OCI-LY7 (cell line): ENCODE results near the gene TEX101. TPM values are rescaled to one million over a fixed set of nuclear protein-coding genes. Genes with fewer than 3 reads are reported as not detected.
A peak's percentile ranks its signal among the peaks of the same experiment; 100 is the strongest.

Experiments used
- BruUV-seq: library from RNA; stranded (reverse); fragments of 400-500 nt; replicated peaks from 2 replicates; lab custom pipeline; 2021; lab: Mats Ljungman, UMichigan
- CTCF ChIA-PET: fragments of 300-600 bp; sonication (Branson Sonifier 250); formaldehyde crosslinking; loops from one replicate; lab custom pipeline; 2022; ENCODE audit warnings: antibody characterized with exemption; ENCODE audit not compliant: unreplicated experiment; lab: Charles Lee
- POLR2A ChIA-PET: fragments of 300-600 bp; sonication (Branson Sonifier 250); formaldehyde crosslinking; loops from one replicate; lab custom pipeline; 2022; ENCODE audit warnings: antibody characterized with exemption; lab: Charles Lee
- DNase-seq: peaks from one replicate; pipeline ENCODE4 v3.0.0-alpha.2; 2015; ENCODE audit warnings: low spot score
- H2AFZ ChIP-seq: fragments of 200-600 bp; sonication (generic), shearing (Covaris generic); 2 replicates; pipeline ENCODE4 v1.6.1; 2014; ENCODE audit warnings: mild to moderate bottlenecking, antibody characterized with exemption, low read length, moderate library complexity
- H3K27ac ChIP-seq: fragments of 200-600 bp; sonication (generic); 2 replicates; pipeline ENCODE4 v1.5.1; 2014; ENCODE audit warnings: mixed run types, low read depth, mild to moderate bottlenecking, moderate library complexity, low read length, inconsistent platforms; ENCODE audit not compliant: poor library complexity, severe bottlenecking
- H3K36me3 ChIP-seq: fragments of 200-600 bp; sonication (generic); 2 replicates; pipeline ENCODE4 v1.6.1; 2014; ENCODE audit warnings: mild to moderate bottlenecking, antibody characterized with exemption, low read length, moderate library complexity, mixed read lengths; ENCODE audit not compliant: insufficient read depth
- H3K4me1 ChIP-seq: fragments of 200-600 bp; sonication (generic); 2 replicates; pipeline ENCODE4 v1.5.1; 2014; ENCODE audit warnings: mild to moderate bottlenecking, low read length; ENCODE audit not compliant: insufficient read depth, poor library complexity, severe bottlenecking
- H3K4me2 ChIP-seq: fragments of 200-600 bp; sonication (generic); 2 replicates; pipeline ENCODE4 v1.6.1; 2014; ENCODE audit warnings: mild to moderate bottlenecking, low read length
- H3K4me3 ChIP-seq: fragments of 200-600 bp; sonication (generic); 2 replicates; pipeline ENCODE4 v1.5.1; 2014; ENCODE audit warnings: mild to moderate bottlenecking, low read depth, low read length; ENCODE audit not compliant: poor library complexity, severe bottlenecking
- H3K79me2 ChIP-seq: fragments of 200-600 bp; sonication (generic); 2 replicates; pipeline ENCODE4 v1.6.1; 2016; ENCODE audit warnings: low read depth, mild to moderate bottlenecking, low read length, moderate library complexity, mixed read lengths; ENCODE audit not compliant: insufficient read depth
- H3K9me2 ChIP-seq: fragments of 200-600 bp; sonication (generic); 2 replicates; pipeline ENCODE4 v1.6.1; 2016; ENCODE audit warnings: mild to moderate bottlenecking, low read length, mixed read lengths; ENCODE audit not compliant: insufficient read depth
- H3K9me3 ChIP-seq: fragments of 200-600 bp; sonication (generic); 2 replicates; pipeline ENCODE4 v1.6.1; 2014; ENCODE audit warnings: mild to moderate bottlenecking, mixed run types, low read length, mixed read lengths
- H4K20me1 ChIP-seq: fragments of 200-600 bp; sonication (generic); 2 replicates; pipeline ENCODE4 v1.6.1; 2014; ENCODE audit warnings: mild to moderate bottlenecking, antibody characterized with exemption, low read length, moderate library complexity, mixed read lengths; ENCODE audit not compliant: insufficient read depth
- CTCF ChIP-seq: fragments of 200-600 bp; sonication (generic); conservative IDR thresholded peaks from 2 replicates; pipeline ENCODE4 v1.5.1; 2014; ENCODE audit warnings: mild to moderate bottlenecking, antibody characterized with exemption, low read length, moderate library complexity, mixed read lengths
- EZH2phosphoT487 ChIP-seq: fragments of 200-600 bp; sonication (generic); IDR thresholded peaks from 2 replicates; pipeline ENCODE4 v1.6.1; 2018; ENCODE audit warnings: low read depth, borderline replicate concordance, mild to moderate bottlenecking, mixed run types, antibody characterized with exemption, low read length, moderate library complexity, mixed read lengths
- intact Hi-C: fragments of 100-400 bp; cut with micrococcal nuclease; formaldehyde crosslinking; loops from one replicate; pipeline ENCODE4 v1.10.0; 2022; ENCODE audit not compliant: unreplicated experiment
- total RNA-seq, 2 experiments: library from RNA; depleted of rRNA in 1 of 2; stranded (reverse); fragments of >200 nt in 1 of 2; shearing (Covaris generic) in 1 of 2; gene quantifications; 2 replicates each; pipeline ENCODE4 v1.2.3, GENCODE V29; 2014 to 2022

TEX101 gene
- total RNA-seq, 2 experiments from 2014 or later: not detected

DNA sequence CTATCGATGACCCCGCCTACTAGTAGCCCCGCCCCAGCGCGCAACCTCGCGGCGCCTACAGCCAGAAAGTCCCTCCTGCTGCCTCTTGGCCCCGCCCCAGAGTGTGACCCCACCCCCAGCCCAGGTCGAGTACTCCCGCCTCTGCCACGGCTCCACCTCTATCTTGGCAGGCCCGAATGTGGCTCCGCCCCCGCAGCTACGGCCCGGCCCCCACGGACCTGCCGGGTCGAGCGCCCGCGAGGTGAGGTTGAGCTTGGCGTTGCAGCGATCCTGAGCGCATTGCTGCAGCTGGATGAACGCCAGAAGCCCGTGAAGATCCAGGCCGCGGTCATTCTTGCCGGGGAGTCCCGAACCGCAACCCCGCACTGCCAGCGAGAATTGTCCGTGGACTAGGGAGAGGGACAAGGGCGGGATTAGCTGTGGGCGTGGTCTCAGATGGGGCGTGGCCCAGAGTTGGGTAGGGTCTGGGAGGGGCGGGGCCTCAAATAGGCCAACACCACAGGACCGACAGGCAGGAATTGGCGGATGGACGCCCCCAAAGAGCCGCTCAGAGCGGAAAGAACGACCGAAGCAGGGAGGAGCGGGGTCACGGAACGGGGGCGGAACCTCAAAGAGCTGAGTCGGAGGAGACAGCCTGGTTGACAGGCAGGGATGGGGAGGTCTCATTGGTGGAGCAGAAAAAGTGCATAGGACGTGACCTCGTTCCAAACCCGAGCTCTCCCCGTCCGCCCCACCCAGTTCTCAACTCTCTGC lies 48.9 kb downstream of the TEX101 start:
- ChIA-PET CTCF (interaction anchor here (0.8 kb wide), 1 partner anchor 38 kb away, joined by 10 read pairs; no protein-coding TSS in a partner anchor), POLR2A (interaction anchor here (0.5 to 1.7 kb wide), 5 partner anchors 17 to 205 kb away, joined by 3 to 6 read pairs (median 4); partner anchors contain the start of gene PHLDB3)
- Histone ChIP-seq H3K4me2 (peak overlapping the region; percentile 91), H3K36me3 (no peaks in the 10 kb centered on the region), H2AFZ (peak overlapping the region; percentile 95), H3K4me1 (peaks cover 9% of the 10 kb centered on the region), H3K4me3 (peak overlapping the region; percentile 70), H3K9me2 (no peaks in the 10 kb centered on the region), H3K27ac (peak overlapping the region; percentile 19), H3K79me2 (no peaks in the 10 kb centered on the region), H4K20me1 (no peaks in the 10 kb centered on the region), H3K9me3 (no peaks in the 10 kb centered on the region)
- TF ChIP-seq EZH2phosphoT487 (no peak), CTCF (no peak)
- no TSS peak for BruUV-seq
- intact Hi-C loops: loop anchor here (2.0 kb wide), 1 partner anchor 41 kb away; the partner anchor contains the start of gene PHLDB3
- peak; percentile 95 for DNase-seq

DNA sequence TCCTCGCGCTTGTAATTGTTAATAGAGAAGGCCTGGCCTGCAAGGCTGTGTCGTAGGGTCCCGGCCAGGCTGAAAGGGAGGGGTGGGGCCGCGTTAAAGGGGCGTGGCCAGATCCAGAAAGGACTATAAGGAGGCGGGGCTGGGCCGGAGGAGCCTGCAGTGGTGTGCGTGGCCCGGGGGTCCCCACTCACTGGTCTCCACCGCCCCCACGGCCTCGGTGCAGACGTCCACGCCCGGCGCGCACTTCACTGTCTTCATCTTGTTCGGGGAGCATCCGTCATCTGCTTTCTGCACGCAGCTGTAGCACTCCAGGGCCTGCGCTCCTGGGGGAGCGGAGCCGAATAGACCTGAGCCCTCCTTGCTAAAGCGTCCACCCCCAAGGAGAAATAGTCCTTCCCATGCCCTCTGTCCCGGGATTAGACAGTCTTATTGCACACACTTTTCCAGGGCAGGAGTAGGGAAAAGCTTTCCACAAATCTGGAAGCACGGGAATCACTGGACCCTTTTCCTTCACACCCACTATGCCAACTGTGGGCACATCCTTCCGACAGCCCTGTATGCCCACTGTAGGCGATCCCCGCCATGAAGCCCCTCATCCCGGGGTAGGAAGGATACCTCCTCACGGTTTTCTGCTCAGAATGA lies 49.6 kb downstream of the TEX101 start:
- Histone ChIP-seq H3K36me3 (no peaks in the 10 kb centered on the region), H2AFZ (peak overlapping the region; percentile 95), H3K9me2 (no peaks in the 10 kb centered on the region), H3K4me2 (peak overlapping the region; percentile 91), H3K4me1 (peaks cover 11% of the 10 kb centered on the region), H3K27ac (peak overlapping the region; percentile 19), H3K9me3 (no peaks in the 10 kb centered on the region), H3K79me2 (no peaks in the 10 kb centered on the region), H3K4me3 (peak overlapping the region; percentile 70), H4K20me1 (no peaks in the 10 kb centered on the region)
- ChIA-PET CTCF (no interaction called here), POLR2A (interaction anchor here (0.5 to 1.7 kb wide), 3 partner anchors 40 to 204 kb away, joined by 3 to 6 read pairs (median 6); partner anchors contain the start of gene PHLDB3)
- no peak for TF ChIP-seq EZH2phosphoT487
- TF ChIP-seq CTCF: no peak
- intact Hi-C loops: no loop called here
- no TSS peak for BruUV-seq
- DNase-seq: peak; percentile 66
